GM12865 (cell line): ENCODE measurements around the gene KIRREL3.

Experiments used
- DNase-seq: peaks from one replicate; pipeline ENCODE4 v3.0.0; 2010; ENCODE audit warnings: low read depth
- H3K4me3 ChIP-seq: 2 replicates; pipeline ENCODE4 v1.5.1; 2011; ENCODE audit warnings: mild to moderate bottlenecking, low read depth, low read length, control low read depth
- TF ChIP-seq, protein P1 (sequence below): IDR thresholded peaks from 2 replicates; pipeline ENCODE4 v1.5.1; 2011; ENCODE audit warnings: low read length, control low read depth, low read depth, inconsistent platforms; ENCODE audit not compliant: insufficient read depth; ENCODE audit errors: missing control alignments

KIRREL3 gene

DNA sequence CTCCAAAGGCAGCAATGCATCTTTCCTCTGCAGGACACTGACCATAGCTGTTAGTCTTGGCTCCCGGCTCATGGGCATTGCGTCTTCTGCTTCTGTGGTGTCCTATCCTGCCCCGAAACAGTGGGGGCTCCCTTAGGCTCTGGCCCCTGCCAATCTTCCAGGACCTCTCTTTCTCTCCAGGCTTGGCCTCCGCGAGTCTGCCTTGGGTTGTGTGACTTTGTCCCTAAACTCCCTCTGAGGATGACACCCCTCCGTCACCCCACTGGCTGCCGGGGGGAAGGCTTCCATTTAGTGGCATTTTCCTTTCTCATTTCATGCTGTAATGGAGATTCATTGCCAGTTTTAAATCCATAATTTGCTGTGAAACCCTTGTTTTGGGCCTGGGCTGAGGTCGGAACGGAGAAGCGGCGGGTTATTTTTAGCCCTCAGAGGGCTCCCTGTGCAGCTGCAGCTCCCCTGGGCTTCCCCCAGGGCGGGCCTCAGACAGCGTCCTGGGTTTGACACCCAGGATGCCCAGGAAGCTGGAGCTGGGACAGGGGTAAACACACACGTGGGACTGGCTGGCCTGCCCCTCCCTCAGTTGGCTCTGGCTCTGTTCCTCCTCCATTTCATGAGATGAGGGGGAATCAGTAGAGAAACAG, 489.0 kb downstream of the KIRREL3 start:
- no peak overlapping the region for H3K4me3 ChIP-seq
- no peak for DNase-seq
- TF ChIP-seq, protein P1, sequence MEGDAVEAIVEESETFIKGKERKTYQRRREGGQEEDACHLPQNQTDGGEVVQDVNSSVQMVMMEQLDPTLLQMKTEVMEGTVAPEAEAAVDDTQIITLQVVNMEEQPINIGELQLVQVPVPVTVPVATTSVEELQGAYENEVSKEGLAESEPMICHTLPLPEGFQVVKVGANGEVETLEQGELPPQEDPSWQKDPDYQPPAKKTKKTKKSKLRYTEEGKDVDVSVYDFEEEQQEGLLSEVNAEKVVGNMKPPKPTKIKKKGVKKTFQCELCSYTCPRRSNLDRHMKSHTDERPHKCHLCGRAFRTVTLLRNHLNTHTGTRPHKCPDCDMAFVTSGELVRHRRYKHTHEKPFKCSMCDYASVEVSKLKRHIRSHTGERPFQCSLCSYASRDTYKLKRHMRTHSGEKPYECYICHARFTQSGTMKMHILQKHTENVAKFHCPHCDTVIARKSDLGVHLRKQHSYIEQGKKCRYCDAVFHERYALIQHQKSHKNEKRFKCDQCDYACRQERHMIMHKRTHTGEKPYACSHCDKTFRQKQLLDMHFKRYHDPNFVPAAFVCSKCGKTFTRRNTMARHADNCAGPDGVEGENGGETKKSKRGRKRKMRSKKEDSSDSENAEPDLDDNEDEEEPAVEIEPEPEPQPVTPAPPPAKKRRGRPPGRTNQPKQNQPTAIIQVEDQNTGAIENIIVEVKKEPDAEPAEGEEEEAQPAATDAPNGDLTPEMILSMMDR: no peak

DNA sequence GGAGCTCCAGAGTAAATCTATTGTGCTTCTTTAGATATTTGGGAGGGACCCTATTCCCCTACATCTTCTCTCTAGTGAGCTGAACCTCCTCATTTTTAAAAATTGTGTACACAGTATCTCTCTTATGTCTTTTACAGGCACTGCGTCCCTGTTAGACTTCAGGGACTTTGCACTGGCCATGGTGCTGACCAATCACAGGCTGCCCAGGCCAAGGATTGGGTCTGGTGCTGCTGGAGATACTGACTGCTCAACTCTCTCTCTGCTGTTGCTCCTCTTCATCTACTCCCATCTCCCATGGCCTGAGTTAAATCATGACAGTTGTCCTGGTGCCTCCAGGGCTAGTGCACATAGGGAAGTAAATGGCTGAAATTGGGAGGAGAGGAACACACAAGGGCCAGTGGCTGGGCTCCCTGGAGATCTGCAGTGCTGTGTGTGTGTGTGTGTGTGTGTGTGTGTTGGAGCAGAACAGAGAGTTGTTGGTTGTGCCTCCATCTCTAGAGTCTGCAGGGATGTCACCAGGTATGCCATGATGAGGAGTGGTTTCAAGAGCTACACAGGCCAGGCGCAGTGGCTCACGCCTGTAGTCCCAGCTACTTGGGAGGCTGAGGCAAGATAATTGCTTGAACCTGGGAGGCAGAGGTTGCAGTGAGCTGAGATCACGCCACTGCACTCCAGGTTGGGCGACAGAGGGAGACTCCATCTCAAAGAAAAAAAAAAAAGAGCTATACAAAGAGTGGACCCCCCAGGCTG, 489.8 kb downstream of the KIRREL3 start:
- H3K4me3 ChIP-seq: no peak overlapping the region
- DNase-seq: no peak
- TF ChIP-seq, protein P1: no peak

- H3K4me3 ChIP-seq: no peak overlapping the region
- TF ChIP-seq, protein P1: no peak
- no peak for DNase-seq
Measured at GRCh38 chr11:126507646-126508045, 492.9 kb downstream of the KIRREL3 start.

DNA sequence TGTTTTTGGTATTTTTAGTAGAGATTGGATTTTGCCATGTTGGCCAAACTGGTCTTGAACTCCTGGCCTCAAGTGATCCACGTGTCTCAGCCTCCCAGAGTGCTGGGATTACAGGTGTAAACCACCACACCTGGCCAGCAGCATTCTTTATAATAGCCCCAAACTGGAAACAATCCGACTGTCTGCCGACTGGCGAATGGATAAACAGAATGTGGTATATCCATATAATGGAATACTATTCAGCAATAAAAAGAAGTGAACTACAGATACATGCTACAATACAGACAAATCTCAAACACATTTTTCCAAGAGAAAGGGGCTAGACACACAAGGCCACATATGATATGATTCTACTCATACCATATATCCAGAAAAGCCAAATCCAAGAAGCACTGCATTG, 493.8 kb downstream of the KIRREL3 start:
- TF ChIP-seq, protein P1: no peak

GRCh38 chr11:126502982-126503381, 497.6 kb downstream of the KIRREL3 start:
- DNase-seq: no peak
- TF ChIP-seq, protein P1: no peak
- H3K4me3 ChIP-seq: no peak overlapping the region

More for the DNA sequence above, 493.8 kb downstream of the KIRREL3 start:
- no peak for DNase-seq
- H3K4me3 ChIP-seq: no peak overlapping the region

DNA sequence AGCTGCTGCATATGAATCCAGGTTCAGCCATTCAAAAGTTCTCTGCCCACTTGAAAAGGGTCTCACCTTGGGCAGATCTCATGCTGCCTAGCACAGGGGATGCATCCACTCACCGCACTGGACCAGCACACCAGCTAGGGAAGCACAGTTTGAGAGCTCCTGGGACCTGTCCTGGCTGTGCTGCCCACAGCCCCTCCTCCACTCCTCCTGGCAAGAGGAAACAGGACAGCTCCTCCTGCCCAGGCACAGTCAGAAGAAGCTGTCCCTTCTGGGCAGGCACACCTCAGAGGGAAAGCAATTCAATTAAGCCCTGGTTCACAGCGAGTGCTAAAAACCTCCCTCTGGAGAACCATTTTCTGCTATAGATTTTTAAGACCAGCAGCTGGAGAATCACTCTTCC, 498.4 kb downstream of the KIRREL3 start:
- no peak for DNase-seq
- TF ChIP-seq, protein P1: no peak
- H3K4me3 ChIP-seq: no peak overlapping the region
